Measurements from ENCODE around the gene GRSF1.

The GRSF1 gene, protein sequence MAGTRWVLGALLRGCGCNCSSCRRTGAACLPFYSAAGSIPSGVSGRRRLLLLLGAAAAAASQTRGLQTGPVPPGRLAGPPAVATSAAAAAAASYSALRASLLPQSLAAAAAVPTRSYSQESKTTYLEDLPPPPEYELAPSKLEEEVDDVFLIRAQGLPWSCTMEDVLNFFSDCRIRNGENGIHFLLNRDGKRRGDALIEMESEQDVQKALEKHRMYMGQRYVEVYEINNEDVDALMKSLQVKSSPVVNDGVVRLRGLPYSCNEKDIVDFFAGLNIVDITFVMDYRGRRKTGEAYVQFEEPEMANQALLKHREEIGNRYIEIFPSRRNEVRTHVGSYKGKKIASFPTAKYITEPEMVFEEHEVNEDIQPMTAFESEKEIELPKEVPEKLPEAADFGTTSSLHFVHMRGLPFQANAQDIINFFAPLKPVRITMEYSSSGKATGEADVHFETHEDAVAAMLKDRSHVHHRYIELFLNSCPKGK

DNA sequence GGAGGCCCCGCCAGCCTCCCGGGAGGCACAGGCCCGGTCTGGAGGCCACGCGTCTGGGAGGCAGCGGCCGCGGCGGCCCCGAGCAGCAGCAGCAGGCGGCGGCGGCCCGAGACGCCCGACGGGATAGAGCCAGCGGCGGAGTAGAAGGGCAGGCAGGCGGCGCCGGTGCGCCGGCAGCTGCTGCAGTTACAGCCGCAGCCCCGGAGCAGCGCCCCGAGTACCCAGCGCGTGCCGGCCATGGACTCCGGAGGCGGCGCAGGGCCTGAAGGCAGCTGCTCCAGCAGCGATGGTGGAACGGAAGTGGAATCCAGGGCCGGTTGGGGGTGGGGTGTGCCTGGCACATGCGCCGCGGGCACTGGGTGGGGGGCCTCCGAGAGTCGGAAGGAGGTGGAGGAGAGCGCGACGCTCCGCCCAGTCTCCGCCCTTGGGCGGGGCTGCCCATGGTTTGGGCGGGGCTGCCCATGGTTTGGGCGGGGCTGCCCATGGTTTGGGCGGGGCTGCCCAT is at the start of gene GRSF1:
TSS of gene GRSF1 (minus strand) at position 302 of the 505 bp plus-strand sequence. CDS start at position 239, 63 bp downstream.
- H3K4me3 ChIP-seq (ENCODE audit: low read length): peak within 1 kb of the TSS; percentile 89

DNA sequence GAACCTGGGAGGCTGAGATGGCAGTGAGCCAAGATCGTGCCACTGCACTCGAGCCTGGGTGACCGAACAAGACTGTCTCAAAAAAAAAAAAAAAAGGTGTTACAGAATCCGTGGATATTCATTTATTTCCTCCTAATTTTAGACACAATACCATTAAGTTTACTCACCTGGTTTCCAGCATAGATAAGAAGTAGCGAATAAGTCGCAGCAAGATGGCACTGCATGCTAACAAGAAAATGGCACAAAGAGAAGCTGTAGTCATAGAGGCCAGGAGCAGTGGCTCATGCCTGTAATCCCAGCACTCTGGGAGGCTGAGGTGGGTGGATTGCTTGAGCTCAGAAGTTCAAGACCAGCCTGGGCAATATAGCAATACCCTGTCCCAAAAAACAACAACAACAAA is 45.5 kb upstream of the GRSF1 start:
- DNase-seq (ENCODE audit: low read depth): no peak
- TF ChIP-seq, protein P1, sequence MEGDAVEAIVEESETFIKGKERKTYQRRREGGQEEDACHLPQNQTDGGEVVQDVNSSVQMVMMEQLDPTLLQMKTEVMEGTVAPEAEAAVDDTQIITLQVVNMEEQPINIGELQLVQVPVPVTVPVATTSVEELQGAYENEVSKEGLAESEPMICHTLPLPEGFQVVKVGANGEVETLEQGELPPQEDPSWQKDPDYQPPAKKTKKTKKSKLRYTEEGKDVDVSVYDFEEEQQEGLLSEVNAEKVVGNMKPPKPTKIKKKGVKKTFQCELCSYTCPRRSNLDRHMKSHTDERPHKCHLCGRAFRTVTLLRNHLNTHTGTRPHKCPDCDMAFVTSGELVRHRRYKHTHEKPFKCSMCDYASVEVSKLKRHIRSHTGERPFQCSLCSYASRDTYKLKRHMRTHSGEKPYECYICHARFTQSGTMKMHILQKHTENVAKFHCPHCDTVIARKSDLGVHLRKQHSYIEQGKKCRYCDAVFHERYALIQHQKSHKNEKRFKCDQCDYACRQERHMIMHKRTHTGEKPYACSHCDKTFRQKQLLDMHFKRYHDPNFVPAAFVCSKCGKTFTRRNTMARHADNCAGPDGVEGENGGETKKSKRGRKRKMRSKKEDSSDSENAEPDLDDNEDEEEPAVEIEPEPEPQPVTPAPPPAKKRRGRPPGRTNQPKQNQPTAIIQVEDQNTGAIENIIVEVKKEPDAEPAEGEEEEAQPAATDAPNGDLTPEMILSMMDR (conservative IDR thresholded peaks at IDR 0.05; ENCODE audit: low read depth, low read length): no peak
- no peak overlapping the region for H3K4me3 ChIP-seq (ENCODE audit: low read length)

More for the DNA sequence above, at the start of gene GRSF1:
- TF ChIP-seq, protein P1 (conservative IDR thresholded peaks at IDR 0.05; ENCODE audit: low read depth, low read length): peak; percentile 17
- DNase-seq (ENCODE audit: low read depth): no peak

DNA sequence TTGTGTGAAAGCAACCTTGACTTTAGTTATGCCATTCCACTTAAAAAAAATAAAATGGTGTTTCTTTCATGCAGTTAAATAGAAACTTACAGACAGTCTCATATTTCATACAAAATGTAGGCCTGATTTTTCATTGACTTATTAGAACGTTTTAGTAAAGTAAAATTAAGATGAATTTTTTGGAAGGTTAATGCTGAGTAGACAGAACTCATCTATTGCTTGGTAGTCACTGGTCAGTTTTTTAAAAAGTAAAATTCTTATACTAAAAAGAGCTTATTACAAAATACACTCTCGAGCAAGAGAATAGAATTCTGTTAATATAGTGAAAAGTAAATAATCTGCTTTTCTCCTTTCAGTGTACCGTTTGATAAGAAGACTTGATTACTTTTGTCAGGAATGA is 41.0 kb upstream of the GRSF1 start:
- no peak for DNase-seq (ENCODE audit: low read depth)
- no peak overlapping the region for H3K4me3 ChIP-seq (ENCODE audit: low read length)
- TF ChIP-seq, protein P1 (conservative IDR thresholded peaks at IDR 0.05; ENCODE audit: low read depth, low read length): no peak

DNA sequence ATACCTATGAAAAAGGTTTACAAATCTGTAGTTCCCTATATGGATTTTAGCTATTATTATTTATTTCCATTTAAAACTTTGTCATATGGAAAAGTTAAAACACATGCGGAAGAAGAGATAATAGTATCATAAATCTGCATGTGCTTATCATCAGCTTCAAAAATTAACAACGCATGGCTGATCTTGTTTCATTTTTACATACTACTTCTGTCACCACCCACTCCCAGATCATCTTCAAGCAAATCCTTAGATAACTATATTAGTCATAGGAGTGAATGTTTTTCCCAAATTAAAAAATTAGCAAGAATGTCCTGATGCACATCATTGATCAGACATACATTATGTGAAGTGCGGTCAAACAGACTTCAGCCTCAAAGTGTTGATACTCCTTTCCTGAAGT is 37.9 kb upstream of the GRSF1 start:
- H3K4me3 ChIP-seq (ENCODE audit: low read length): no peak overlapping the region
- no peak for DNase-seq (ENCODE audit: low read depth)
- TF ChIP-seq, protein P1 (conservative IDR thresholded peaks at IDR 0.05; ENCODE audit: low read depth, low read length): no peak

DNA sequence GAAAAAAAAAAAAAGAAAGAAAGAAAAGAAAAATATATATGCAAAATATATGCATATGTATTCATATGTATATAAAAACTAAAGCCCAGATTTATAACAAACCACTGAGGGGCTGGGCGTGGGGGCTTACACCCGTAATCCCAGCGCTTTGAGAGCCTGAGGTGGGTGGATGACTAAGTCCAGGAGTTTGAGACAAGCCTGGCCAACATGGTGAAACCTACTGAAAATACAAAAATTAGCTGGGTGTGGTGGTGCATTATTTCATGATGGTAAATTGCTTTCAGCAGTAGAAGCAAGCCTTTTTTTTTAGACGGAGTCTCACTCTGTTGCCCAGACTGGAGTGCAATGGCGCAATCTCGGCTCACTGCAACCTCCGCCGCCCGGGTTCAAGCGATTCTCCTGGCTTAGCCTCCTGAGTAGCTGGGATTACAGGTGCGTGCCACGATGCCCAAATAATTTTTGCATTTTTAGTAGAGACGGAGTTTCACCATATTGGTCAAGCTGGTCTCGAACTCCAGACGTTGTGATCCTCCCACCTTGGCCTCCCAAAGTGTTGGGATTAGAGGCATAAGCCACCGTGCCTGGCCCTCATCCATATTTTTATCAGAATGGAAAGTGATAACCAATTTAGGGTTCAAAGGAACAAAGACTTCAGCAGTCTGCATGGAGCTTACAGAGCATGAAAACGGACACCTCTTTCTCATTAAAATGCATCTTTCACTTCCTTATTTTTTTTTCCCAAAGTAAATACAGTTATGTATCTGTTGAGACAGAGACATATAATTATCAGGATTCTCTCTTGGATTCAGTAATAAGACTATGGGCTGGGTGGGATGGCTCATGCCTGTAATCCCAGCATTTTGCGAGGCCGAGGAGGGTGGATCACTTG is 34.8 kb upstream of the GRSF1 start:
- DNase-seq (ENCODE audit: low read depth): no peak
- no peak overlapping the region for H3K4me3 ChIP-seq (ENCODE audit: low read length)
- TF ChIP-seq, protein P1 (conservative IDR thresholded peaks at IDR 0.05; ENCODE audit: low read depth, low read length): no peak

DNA sequence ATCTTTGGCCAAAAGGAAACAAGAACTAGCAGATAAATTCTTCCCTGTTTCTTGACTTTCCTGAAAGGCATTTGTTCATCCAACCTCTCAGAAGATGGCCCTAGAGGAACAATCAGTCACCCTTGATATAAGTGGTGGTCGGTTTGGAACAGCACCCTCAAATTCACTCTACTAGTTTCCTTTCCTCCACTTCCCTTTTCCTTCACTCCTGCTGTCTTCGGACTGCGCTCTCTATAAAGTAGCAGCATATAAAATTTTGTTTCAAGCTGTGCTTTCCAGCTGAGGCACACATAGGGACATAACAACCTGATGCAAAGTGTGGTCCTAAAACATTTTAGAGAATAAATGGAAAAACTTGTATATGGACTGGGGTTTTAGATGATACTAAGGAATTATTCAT is 33.5 kb upstream of the GRSF1 start:
- DNase-seq (ENCODE audit: low read depth): no peak

More for the DNA sequence above, 33.5 kb upstream of the GRSF1 start:
- no peak overlapping the region for H3K4me3 ChIP-seq (ENCODE audit: low read length)
- TF ChIP-seq, protein P1 (conservative IDR thresholded peaks at IDR 0.05; ENCODE audit: low read depth, low read length): no peak
